Anterior cingulate cortex (tissue), 58 donors: ENCODE data around the gene GDPD5.

ENCODE experiments used
- DNase-seq, 58 donors: peaks; one replicate each; lab custom pipeline; 2025; lab: John Stamatoyannopoulos, UW

The GDPD5 gene

GRCh38 chr11:75386942-75387630 lies 138.7 kb downstream of the GDPD5 start:
- DNase-seq, result no peak
